ENCODE data around the gene ZFPM1. TPM values are rescaled to one million over a fixed set of nuclear protein-coding genes. Genes with fewer than 3 reads are reported as not detected.

ZFPM1 gene
- total and polyA plus RNA-seq, 2 of the 8 experiments (the other 6 are each of a cell fraction or from before 2014, with no cell fraction given): 0.74 to 4.8 TPM

GRCh38 chr16:88569985-88570690 is 117.1 kb downstream of the ZFPM1 start, which contains the start of gene ZC3H18 (continued):
- TF ChIP-seq USF2 (IDR thresholded peaks at IDR 0.05; ENCODE audit: low read length): peak; percentile 96
- no peak for TF ChIP-seq TEAD4 (IDR thresholded peaks at IDR 0.05; ENCODE audit: low read depth, low read length)
- no peak for TF ChIP-seq GABPA (IDR thresholded peaks at IDR 0.05; ENCODE audit: borderline replicate concordance, insufficient read depth, low read length)
- TF ChIP-seq TCF12 (IDR thresholded peaks at IDR 0.05; ENCODE audit: low read depth, low read length): no peak
- TF ChIP-seq SUZ12 (IDR thresholded peaks at IDR 0.05; ENCODE audit: low read length): no peak
- no peak for TF ChIP-seq JUND (IDR thresholded peaks at IDR 0.05; ENCODE audit: low read length)
- TF ChIP-seq CTBP2 (IDR thresholded peaks at IDR 0.05; ENCODE audit: borderline replicate concordance, insufficient read depth, insufficient read length, low read length): no peak
- TF ChIP-seq SRF (IDR thresholded peaks at IDR 0.05; ENCODE audit: low read depth, low read length): peak; percentile 79
- TF ChIP-seq RBBP5 (IDR thresholded peaks at IDR 0.05; ENCODE audit: borderline replicate concordance, low read depth, low read length): peak; percentile 84; the same call in 1 of the 2 replicates
- no peak for TF ChIP-seq SP4 (IDR thresholded peaks at IDR 0.05; ENCODE audit: low read length)
- no peak for TF ChIP-seq ZNF274 (IDR thresholded peaks at IDR 0.05; ENCODE audit: borderline replicate concordance, extremely low read depth, low read length)
- no peak for TF ChIP-seq RNF2 (IDR thresholded peaks at IDR 0.05; ENCODE audit: borderline replicate concordance, low read depth, low read length, missing control alignments, poor library complexity, severe bottlenecking)
- peak; percentile 98 for TF ChIP-seq CREB1 (IDR thresholded peaks at IDR 0.05)
- TF ChIP-seq KDM4A (IDR thresholded peaks at IDR 0.05; ENCODE audit: low read depth, low read length, severe bottlenecking): peak; percentile 85
- no peak for TF ChIP-seq CHD2 (IDR thresholded peaks at IDR 0.05; ENCODE audit: low read length)
- no peak for TF ChIP-seq RFX5 (IDR thresholded peaks at IDR 0.05; ENCODE audit: borderline replicate concordance, low read depth, low read length)
- TF ChIP-seq KDM1A (IDR thresholded peaks at IDR 0.05; ENCODE audit: borderline replicate concordance, low read length): no peak
- peak; percentile 100 for TF ChIP-seq EGR1 (IDR thresholded peaks at IDR 0.05; ENCODE audit: borderline replicate concordance, low read depth, low read length)
- TF ChIP-seq, protein P1, sequence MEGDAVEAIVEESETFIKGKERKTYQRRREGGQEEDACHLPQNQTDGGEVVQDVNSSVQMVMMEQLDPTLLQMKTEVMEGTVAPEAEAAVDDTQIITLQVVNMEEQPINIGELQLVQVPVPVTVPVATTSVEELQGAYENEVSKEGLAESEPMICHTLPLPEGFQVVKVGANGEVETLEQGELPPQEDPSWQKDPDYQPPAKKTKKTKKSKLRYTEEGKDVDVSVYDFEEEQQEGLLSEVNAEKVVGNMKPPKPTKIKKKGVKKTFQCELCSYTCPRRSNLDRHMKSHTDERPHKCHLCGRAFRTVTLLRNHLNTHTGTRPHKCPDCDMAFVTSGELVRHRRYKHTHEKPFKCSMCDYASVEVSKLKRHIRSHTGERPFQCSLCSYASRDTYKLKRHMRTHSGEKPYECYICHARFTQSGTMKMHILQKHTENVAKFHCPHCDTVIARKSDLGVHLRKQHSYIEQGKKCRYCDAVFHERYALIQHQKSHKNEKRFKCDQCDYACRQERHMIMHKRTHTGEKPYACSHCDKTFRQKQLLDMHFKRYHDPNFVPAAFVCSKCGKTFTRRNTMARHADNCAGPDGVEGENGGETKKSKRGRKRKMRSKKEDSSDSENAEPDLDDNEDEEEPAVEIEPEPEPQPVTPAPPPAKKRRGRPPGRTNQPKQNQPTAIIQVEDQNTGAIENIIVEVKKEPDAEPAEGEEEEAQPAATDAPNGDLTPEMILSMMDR (IDR thresholded peaks at IDR 0.05; ENCODE audit: control extremely low read depth in 1 of 3, insufficient read depth in 1 of 3, low read depth in 1 of 3, low read length in 3 of 3): no peak
- TF ChIP-seq PHF8 (conservative IDR thresholded peaks at IDR 0.05; ENCODE audit: low read depth, low read length): peak; percentile 95
- peak; percentile 75 for TF ChIP-seq ASH2L (IDR thresholded peaks at IDR 0.05; ENCODE audit: low read length)
